Gastrocnemius medialis (tissue), 4 donors: ENCODE measurements around the gene LARGE1.

Experiments
- CTCF ChIP-seq, 5 experiments: fragments of 450-650 bp in 3 of 5; fragments of 200-600 bp in 2 of 5; sonication (generic) in 2 of 5; IDR thresholded peaks in 4 of 5; conservative IDR thresholded peaks in 1 of 5; 1 replicate in 4 of 5; 2 replicates in 1 of 5; pipeline ENCODE4 v1.5.1; 2016 to 2019; ENCODE audit warnings: antibody characterized with exemption in 5 of 5, mild to moderate bottlenecking in 3 of 5, moderate library complexity in 3 of 5
- POLR2A ChIP-seq, 2 donors: fragments of 450-650 bp; IDR thresholded peaks; one replicate each; pipeline ENCODE4 v1.6.1; 2017; ENCODE audit warnings: antibody characterized with exemption in 2 of 2, mild to moderate bottlenecking in 2 of 2, moderate library complexity in 2 of 2

DNA sequence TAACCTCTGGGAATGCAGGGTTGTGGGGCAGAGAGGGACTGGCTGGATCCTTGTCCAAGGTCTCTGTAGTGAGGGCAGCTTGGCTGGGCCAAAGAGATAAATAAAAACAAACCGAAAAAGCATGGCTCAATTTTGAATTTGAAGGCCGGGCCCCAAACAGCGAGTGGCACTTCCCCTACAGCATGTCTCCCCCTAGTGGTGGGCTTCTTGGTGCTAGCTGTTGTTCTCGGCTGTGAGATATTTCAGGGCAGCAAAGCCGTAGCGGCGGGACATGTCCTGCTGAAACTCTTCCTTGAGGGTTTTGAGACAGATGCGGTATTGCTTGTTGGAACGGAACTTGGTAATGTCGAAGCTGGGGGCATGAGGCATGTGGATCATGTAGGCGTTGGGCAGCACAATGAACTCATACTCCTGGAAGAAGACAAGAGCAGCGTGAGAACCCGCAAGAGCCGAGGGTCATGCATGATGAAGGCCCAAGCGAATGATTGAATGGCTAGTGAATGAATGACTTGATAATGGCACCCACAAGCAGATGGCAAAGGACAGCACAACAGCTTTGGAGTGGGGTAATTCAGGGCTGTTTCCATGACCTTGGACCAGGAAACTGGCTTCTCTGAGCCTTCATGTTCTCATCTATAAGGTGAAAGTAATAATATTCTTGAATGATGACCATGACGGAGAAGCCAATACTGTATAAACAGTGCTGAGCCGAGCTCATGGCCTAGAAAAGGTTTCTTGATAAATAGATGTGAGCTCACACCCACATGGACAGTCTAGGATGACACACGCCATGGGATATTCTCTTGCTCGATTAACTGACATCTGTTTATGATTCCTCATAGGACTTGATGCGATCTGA, 645.8 kb downstream of the LARGE1 start:
- TF ChIP-seq CTCF (IDR thresholded peaks at IDR 0.05 in 4 of 5, conservative IDR thresholded peaks at IDR 0.05 in 1 of 5) (peak in 1 of 5 experiments; percentile 28), POLR2A (IDR thresholded peaks at IDR 0.05) (no peak)
